Bronchial epithelial cell (primary cell): Measurements from ENCODE around the gene MYO19. TPM values are rescaled to one million over a fixed set of nuclear protein-coding genes. Genes with fewer than 3 reads are reported as not detected.

Experiments
- DNase-seq: peaks from one replicate; pipeline ENCODE4 v3.0.0-alpha.2; 2010; ENCODE audit warnings: low read depth
- FAIRE-seq: peaks from 2 replicates; lab custom pipeline; 2011; peaks lifted over from hg19 to GRCh38; lab: Jason Lieb, UNC
- H3K27me3 ChIP-seq: 2 replicates; pipeline ENCODE4 v1.5.1; 2011; ENCODE audit warnings: low read length; ENCODE audit not compliant: control insufficient read depth, insufficient read depth
- H3K36me3 ChIP-seq: 2 replicates; pipeline ENCODE4 v1.5.1; 2011; ENCODE audit warnings: low read length; ENCODE audit not compliant: control insufficient read depth, insufficient read depth
- H3K4me3 ChIP-seq: 2 replicates; pipeline ENCODE4 v1.5.1; 2011; ENCODE audit warnings: mild to moderate bottlenecking, low read depth, low read length, control low read depth
- CTCF ChIP-seq: IDR thresholded peaks from 2 replicates; pipeline ENCODE4 v1.5.1; 2011; ENCODE audit warnings: mild to moderate bottlenecking, moderate library complexity, low read length, control low read depth, inconsistent platforms; ENCODE audit not compliant: insufficient read depth, severe bottlenecking
- total RNA-seq: library from RNA; depleted of rRNA; stranded (reverse); fragments of >200 nt; gene quantifications from 2 replicates; pipeline ENCODE4 v1.2.1, GENCODE V29; 2014

MYO19 gene
- total RNA-seq, 1 donor from 2014 or later = 73.5 TPM

DNA sequence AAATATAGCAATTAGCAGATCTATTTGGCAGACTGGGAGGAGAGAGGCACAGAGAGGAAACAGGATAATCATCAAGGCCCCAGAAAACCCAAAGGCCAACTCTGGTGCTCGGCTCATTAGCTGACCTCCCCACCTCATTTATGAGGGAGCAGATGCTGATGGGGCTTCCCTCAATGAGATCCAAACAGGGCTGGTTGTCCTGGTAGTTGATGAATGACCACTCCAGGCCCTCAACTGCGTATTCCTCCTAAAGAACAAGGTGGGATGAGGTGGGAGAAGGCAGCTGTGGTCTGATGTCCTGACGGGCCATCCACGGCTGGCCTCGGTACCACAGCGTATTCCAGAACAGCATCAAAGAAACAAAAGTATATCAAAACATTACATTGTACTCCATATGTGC lies 27.4 kb downstream of the MYO19 start:
- Histone ChIP-seq H3K4me3 (no peak overlapping the region), H3K27me3 (no peaks in the 10 kb centered on the region), H3K36me3 (peaks cover 65% of the 10 kb centered on the region)
- DNase-seq (no peak), FAIRE-seq (no peak)
- TF ChIP-seq CTCF = no peak

DNA sequence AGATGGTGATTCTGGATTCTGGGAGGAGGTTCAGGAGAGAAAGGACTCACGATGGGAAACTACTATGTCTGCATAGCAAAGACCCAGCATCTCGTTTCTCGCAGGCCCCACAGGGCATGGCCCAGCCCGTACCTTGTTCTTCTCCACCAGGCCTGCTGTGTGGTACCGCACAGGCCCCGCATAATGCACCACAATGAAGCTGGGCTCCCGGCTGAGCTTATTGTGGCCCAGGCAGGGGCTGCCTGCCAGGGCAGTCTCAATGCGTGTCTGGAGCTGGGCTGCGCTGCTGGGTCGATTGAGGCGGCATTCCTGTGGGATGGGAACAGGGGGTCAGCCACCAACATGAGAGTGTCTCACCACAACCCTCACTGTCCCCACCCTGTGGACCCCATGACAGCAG lies 27.8 kb downstream of the MYO19 start:
- Histone ChIP-seq H3K4me3 (no peak overlapping the region), H3K27me3 (no peaks in the 10 kb centered on the region), H3K36me3 (peaks cover 65% of the 10 kb centered on the region)
- DNase-seq = no peak
- no peak for FAIRE-seq
- no peak for TF ChIP-seq CTCF

GRCh38 chr17:36506249-36506826 lies 28.3 kb downstream of the MYO19 start:
- no peak for FAIRE-seq
- Histone ChIP-seq H3K4me3 (no peak overlapping the region), H3K36me3 (peaks cover 62% of the 10 kb centered on the region), H3K27me3 (no peaks in the 10 kb centered on the region)
- TF ChIP-seq CTCF = no peak
- DNase-seq = no peak

DNA sequence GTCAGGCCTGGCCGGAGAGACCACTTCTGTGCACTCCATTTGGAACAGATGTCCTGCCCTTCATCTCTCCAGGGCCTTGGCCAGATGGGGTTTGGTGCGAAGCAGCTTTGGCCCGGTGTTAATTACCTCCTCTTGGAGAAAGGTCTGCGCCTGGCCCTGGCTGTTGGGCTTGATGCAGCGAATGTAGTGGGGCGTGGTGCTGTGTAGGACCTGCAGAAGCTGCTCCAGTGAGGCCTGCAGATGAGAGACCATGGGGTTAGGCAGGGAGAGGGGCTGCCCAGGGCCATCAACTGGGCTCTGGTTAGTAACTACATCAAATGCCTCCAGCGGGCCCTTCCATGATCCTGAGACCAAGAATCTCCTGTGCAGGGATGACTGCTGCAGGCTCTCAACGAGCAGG lies 29.5 kb downstream of the MYO19 start:
- DNase-seq (no peak), FAIRE-seq (no peak)
- Histone ChIP-seq H3K36me3 (peaks cover 61% of the 10 kb centered on the region), H3K4me3 (no peak overlapping the region), H3K27me3 (no peaks in the 10 kb centered on the region)
- no peak for TF ChIP-seq CTCF

DNA sequence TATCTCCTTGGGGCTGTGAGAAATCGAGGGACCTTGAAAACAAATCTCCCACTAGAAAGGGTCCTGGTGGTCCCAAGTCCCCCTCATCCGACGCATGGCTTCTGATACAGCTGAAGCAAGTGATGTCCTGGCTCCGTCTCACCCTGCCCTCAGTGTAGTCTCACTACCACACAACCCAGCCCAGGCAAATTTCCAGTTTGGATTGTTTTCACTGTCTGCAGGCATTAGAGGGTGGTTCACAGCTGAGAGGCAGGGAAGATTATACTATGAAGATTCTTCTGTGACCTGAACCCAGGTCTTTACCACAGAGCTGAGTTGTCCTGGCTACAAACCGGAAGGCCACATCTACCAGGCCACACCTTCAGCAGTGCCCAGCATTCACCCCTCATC lies 30.5 kb downstream of the MYO19 start:
- Histone ChIP-seq H3K4me3 (no peak overlapping the region), H3K27me3 (no peaks in the 10 kb centered on the region), H3K36me3 (peaks cover 54% of the 10 kb centered on the region)
- TF ChIP-seq CTCF = no peak
- DNase-seq = no peak
- FAIRE-seq = no peak
